H9 (cell line): Measurements from ENCODE around the gene OTUD6A. TPM values are rescaled to one million over a fixed set of nuclear protein-coding genes. Genes with fewer than 3 reads are reported as not detected.

Experiments used
- DNase-seq: peaks from one replicate; pipeline ENCODE4 v3.0.0-alpha.2; 2017
- H2AFZ ChIP-seq: one replicate; pipeline ENCODE4 v1.6.1; 2013; ENCODE audit warnings: mild to moderate bottlenecking, low read length, control low read depth, moderate library complexity
- H2AK5ac ChIP-seq: 2 replicates; pipeline ENCODE4 v1.6.1; 2013; ENCODE audit warnings: low read length, control low read depth, mixed read lengths; ENCODE audit not compliant: insufficient read length
- H2BK120ac ChIP-seq: one replicate; pipeline ENCODE4 v1.6.1; 2013; ENCODE audit warnings: low read depth, mild to moderate bottlenecking, low read length, control low read depth, inconsistent platforms; ENCODE audit not compliant: poor library complexity, severe bottlenecking
- H2BK12ac ChIP-seq: 2 replicates; pipeline ENCODE4 v1.6.1; 2013; ENCODE audit warnings: low read length, control low read depth, mixed read lengths, low read depth; ENCODE audit not compliant: insufficient read length
- H2BK15ac ChIP-seq: 2 replicates; pipeline ENCODE4 v1.6.1; 2013; ENCODE audit warnings: low read depth, low read length, control low read depth
- H2BK20ac ChIP-seq: one replicate; pipeline ENCODE4 v1.6.1; 2013; ENCODE audit warnings: low read depth, mild to moderate bottlenecking, low read length, control low read depth, inconsistent platforms; ENCODE audit not compliant: poor library complexity, severe bottlenecking
- H2BK5ac ChIP-seq: 2 replicates; pipeline ENCODE4 v1.6.1; 2013; ENCODE audit warnings: low read length, control low read depth, mixed read lengths; ENCODE audit not compliant: insufficient read length
- H3K14ac ChIP-seq: 2 replicates; pipeline ENCODE4 v1.6.1; 2013; ENCODE audit warnings: low read length, control low read depth; ENCODE audit not compliant: insufficient read depth
- H3K18ac ChIP-seq: 2 replicates; pipeline ENCODE4 v1.6.1; 2013; ENCODE audit warnings: low read depth, mild to moderate bottlenecking, mixed read lengths, low read length, control low read depth; ENCODE audit not compliant: insufficient read length
- H3K23ac ChIP-seq: 2 replicates; pipeline ENCODE4 v1.6.1; 2013; ENCODE audit warnings: low read length, control low read depth, mixed read lengths, low read depth; ENCODE audit not compliant: insufficient read length
- H3K23me2 ChIP-seq: 2 replicates; pipeline ENCODE4 v1.6.1; 2013; ENCODE audit warnings: low read depth, mild to moderate bottlenecking, mixed read lengths, low read length, control low read depth; ENCODE audit not compliant: insufficient read length, poor library complexity, severe bottlenecking
- H3K27ac ChIP-seq: 2 replicates; pipeline ENCODE4 v1.5.1; 2013; ENCODE audit warnings: low read length, control low read depth, mixed read lengths, low read depth; ENCODE audit not compliant: insufficient read length
- H3K27me3 ChIP-seq: 2 replicates; pipeline ENCODE4 v1.6.1; 2013; ENCODE audit warnings: low read length, control low read depth, inconsistent platforms; ENCODE audit not compliant: insufficient read depth
- H3K4ac ChIP-seq: 2 replicates; pipeline ENCODE4 v1.6.1; 2013; ENCODE audit warnings: low read depth, mild to moderate bottlenecking, control low read depth, inconsistent platforms, low read length, moderate library complexity
- H3K4me1 ChIP-seq: 2 replicates; pipeline ENCODE4 v1.6.1; 2013; ENCODE audit warnings: low read length, control low read depth, inconsistent platforms; ENCODE audit not compliant: insufficient read depth
- H3K4me2 ChIP-seq: 2 replicates; pipeline ENCODE4 v1.6.1; 2013; ENCODE audit warnings: low read length, control low read depth, mixed read lengths; ENCODE audit not compliant: insufficient read length, insufficient read depth
- H3K56ac ChIP-seq: 2 replicates; pipeline ENCODE4 v1.6.1; 2013; ENCODE audit warnings: low read depth, mild to moderate bottlenecking, mixed read lengths, low read length, control low read depth; ENCODE audit not compliant: insufficient read length
- H3K79me1 ChIP-seq: 2 replicates; pipeline ENCODE4 v1.6.1; 2013; ENCODE audit warnings: low read depth, mild to moderate bottlenecking, moderate library complexity, low read length, control low read depth, inconsistent platforms; ENCODE audit not compliant: insufficient read depth, poor library complexity, severe bottlenecking
- H3K79me2 ChIP-seq: 2 replicates; pipeline ENCODE4 v1.6.1; 2013; ENCODE audit warnings: low read length, control low read depth, inconsistent platforms; ENCODE audit not compliant: insufficient read depth
- H3K9ac ChIP-seq: 2 replicates; pipeline ENCODE4 v1.6.1; 2013; ENCODE audit warnings: low read length, control low read depth, mixed read lengths; ENCODE audit not compliant: insufficient read length; ENCODE audit errors: extremely low read depth
- H3K9me3 ChIP-seq: one replicate; pipeline ENCODE4 v1.6.1; 2013; ENCODE audit warnings: low read depth, low read length, inconsistent platforms; ENCODE audit not compliant: control insufficient read depth
- H3T11ph ChIP-seq: one replicate; pipeline ENCODE4 v1.6.1; 2013; ENCODE audit warnings: mild to moderate bottlenecking, low read length, control low read depth, inconsistent platforms
- H4K20me1 ChIP-seq: one replicate; pipeline ENCODE4 v1.6.1; 2013; ENCODE audit not compliant: control insufficient read depth, insufficient read length, insufficient read depth
- H4K5ac ChIP-seq: 2 replicates; pipeline ENCODE4 v1.6.1; 2013; ENCODE audit warnings: low read depth, mild to moderate bottlenecking, mixed read lengths, low read length, control low read depth; ENCODE audit not compliant: insufficient read length
- H4K8ac ChIP-seq: replicated peaks from 2 replicates; pipeline ENCODE4 v1.6.1; 2013; ENCODE audit warnings: low read length, control low read depth, mixed read lengths, low read depth; ENCODE audit not compliant: insufficient read length
- H4K91ac ChIP-seq: 2 replicates; pipeline ENCODE4 v1.6.1; 2013; ENCODE audit warnings: low read depth, mild to moderate bottlenecking, moderate library complexity, mixed read lengths, low read length, control low read depth; ENCODE audit not compliant: insufficient read length
- H3K27ac Mint-ChIP-seq, 3 experiments: 2 replicates in 2 of 3; 3 replicates in 1 of 3; pipeline ENCODE4 v1.8.0; 2020 to 2021; ENCODE audit warnings: mixed read lengths in 3 of 3, mild to moderate bottlenecking in 1 of 3, moderate library complexity in 1 of 3
- H3K27me3 Mint-ChIP-seq: 2 replicates; pipeline ENCODE4 v1.8.0; 2021; ENCODE audit warnings: low read depth, mild to moderate bottlenecking, moderate library complexity, mixed read lengths
- H3K36me3 Mint-ChIP-seq, 3 experiments: 2 replicates in 2 of 3; 3 replicates in 1 of 3; pipeline ENCODE4 v1.8.0; 2020 to 2021; ENCODE audit warnings: low read depth in 3 of 3, mixed read lengths in 3 of 3; ENCODE audit not compliant: insufficient read depth in 1 of 3
- H3K4me1 Mint-ChIP-seq, 2 experiments: 2 replicates each; pipeline ENCODE4 v1.8.0; 2020; ENCODE audit warnings: mixed read lengths in 2 of 2
- H3K4me3 Mint-ChIP-seq, 2 experiments: 2 replicates in 1 of 2; 3 replicates in 1 of 2; pipeline ENCODE4 v1.8.0; 2020 to 2021; ENCODE audit warnings: mild to moderate bottlenecking in 2 of 2, mixed read lengths in 2 of 2, moderate library complexity in 1 of 2
- H3K9me3 Mint-ChIP-seq, 2 experiments: 2 replicates in 1 of 2; 3 replicates in 1 of 2; pipeline ENCODE4 v1.8.0; 2020; ENCODE audit warnings: mild to moderate bottlenecking in 2 of 2, mixed read lengths in 2 of 2, moderate library complexity in 1 of 2
- WGBS: extraction: QIAGEN DNeasy Blood & Tissue Kit; methylation state at CpG from one replicate; pipeline ENCODE4 v1.1.7; 2013; ENCODE audit warnings: missing lambda C conversion rate, low lambda C conversion rate, mixed read lengths; ENCODE audit not compliant: insufficient read length; ENCODE audit errors: extremely low coverage; 5-methylcytosine and 5-hydroxymethylcytosine counted together
- total RNA-seq: library from RNA; stranded (reverse); gene quantifications from 2 replicates; pipeline ENCODE4 v1.2.1, GENCODE V29; 2021
- TF ChIP-seq, protein P1 (sequence below): fragments of 200-600 bp; sonication (generic); conservative IDR thresholded peaks from 3 replicates; pipeline ENCODE4 v1.8.0; 2021; ENCODE audit warnings: antibody characterized with exemption, mild to moderate bottlenecking

OTUD6A gene
- total RNA-seq, 1 experiment from 2014 or later, result not detected

DNA sequence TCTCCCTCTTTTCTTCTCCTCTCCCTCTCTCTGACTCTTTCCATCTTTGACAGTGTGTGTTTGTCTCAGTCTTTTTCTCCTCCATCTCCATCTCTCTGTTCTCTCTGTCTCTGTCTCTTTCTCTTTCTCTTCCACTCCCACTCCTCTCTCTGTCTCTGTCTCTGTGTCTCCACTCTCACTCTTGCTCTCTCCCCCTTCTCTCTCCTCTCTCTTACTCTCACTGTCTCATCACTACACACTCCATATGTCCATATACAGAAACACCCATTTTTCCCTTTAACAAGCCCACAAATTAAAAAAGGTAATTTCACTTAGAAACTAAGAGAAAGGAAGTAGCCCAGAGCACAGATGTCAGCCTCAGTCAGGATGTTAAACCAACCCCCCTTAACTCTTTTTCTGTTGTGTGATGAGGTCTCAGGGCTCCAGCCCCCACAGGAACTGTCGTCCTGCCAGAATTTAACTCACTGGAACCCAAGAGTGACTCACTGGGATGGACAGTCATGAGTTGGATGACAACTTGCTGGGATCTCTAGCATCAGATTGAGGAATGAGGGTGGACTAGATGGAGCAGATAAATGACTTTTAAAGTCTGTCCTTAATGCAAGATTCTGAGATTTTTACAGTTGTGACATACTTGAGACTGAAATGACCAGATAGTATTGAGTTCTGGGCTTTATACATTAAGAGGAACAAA is 27.5 kb downstream of the OTUD6A start:
- no peak overlapping the region for H3K27ac ChIP-seq
- H3K79me1 ChIP-seq, result no peaks in the 10 kb centered on the region
- no peak overlapping the region for H3K4me2 ChIP-seq
- H3K23ac ChIP-seq, result no peak overlapping the region
- H3K4me1 Mint-ChIP-seq, result peaks cover 4 to 5% of the 10 kb centered on the region in 2 experiments
- H3K56ac ChIP-seq, result no peak overlapping the region
- H4K8ac ChIP-seq, result no peak overlapping the region
- H4K5ac ChIP-seq, result no peak overlapping the region
- no peak overlapping the region for H2BK120ac ChIP-seq
- H3K4me3 Mint-ChIP-seq, result no peak overlapping the region
- H3K18ac ChIP-seq, result no peak overlapping the region
- H3K4ac ChIP-seq, result no peak overlapping the region
- H3K4me1 ChIP-seq, result no peaks in the 10 kb centered on the region
- H2AFZ ChIP-seq, result no peak overlapping the region
- no peak overlapping the region for H3K27ac Mint-ChIP-seq
- peaks cover 67 to 71% of the 10 kb centered on the region in 2 experiments for H3K9me3 Mint-ChIP-seq
- no peak overlapping the region for H2BK15ac ChIP-seq
- no peak overlapping the region for H4K91ac ChIP-seq
- H4K20me1 ChIP-seq, result no peaks in the 10 kb centered on the region
- H2BK12ac ChIP-seq, result no peak overlapping the region
- H3K27me3 ChIP-seq, result no peaks in the 10 kb centered on the region
- no peaks in the 10 kb centered on the region; a peak in 3 of 7 replicates for H3K36me3 Mint-ChIP-seq
- no peak for DNase-seq
- peaks cover 53% of the 10 kb centered on the region for H3K9me3 ChIP-seq
- no peak overlapping the region for H2BK20ac ChIP-seq
- peaks cover 10% of the 10 kb centered on the region for H3K27me3 Mint-ChIP-seq
- H3T11ph ChIP-seq, result no peak overlapping the region
- no peak overlapping the region for H3K9ac ChIP-seq
- no CpG with 5 or more reads among the region's 1 CpG for WGBS
- H3K23me2 ChIP-seq, result no peaks in the 10 kb centered on the region
- H3K14ac ChIP-seq, result no peak overlapping the region
- H2AK5ac ChIP-seq, result no peak overlapping the region
- H2BK5ac ChIP-seq, result no peak overlapping the region
- no peaks in the 10 kb centered on the region for H3K79me2 ChIP-seq
- TF ChIP-seq, protein P1, sequence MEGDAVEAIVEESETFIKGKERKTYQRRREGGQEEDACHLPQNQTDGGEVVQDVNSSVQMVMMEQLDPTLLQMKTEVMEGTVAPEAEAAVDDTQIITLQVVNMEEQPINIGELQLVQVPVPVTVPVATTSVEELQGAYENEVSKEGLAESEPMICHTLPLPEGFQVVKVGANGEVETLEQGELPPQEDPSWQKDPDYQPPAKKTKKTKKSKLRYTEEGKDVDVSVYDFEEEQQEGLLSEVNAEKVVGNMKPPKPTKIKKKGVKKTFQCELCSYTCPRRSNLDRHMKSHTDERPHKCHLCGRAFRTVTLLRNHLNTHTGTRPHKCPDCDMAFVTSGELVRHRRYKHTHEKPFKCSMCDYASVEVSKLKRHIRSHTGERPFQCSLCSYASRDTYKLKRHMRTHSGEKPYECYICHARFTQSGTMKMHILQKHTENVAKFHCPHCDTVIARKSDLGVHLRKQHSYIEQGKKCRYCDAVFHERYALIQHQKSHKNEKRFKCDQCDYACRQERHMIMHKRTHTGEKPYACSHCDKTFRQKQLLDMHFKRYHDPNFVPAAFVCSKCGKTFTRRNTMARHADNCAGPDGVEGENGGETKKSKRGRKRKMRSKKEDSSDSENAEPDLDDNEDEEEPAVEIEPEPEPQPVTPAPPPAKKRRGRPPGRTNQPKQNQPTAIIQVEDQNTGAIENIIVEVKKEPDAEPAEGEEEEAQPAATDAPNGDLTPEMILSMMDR, result no peak
